GM21529 (cell line): ENCODE data around the gene PICALM.
"Not testable (repeated sequence)": the region's sequence is repeated elsewhere in the genome, so short reads cannot be mapped to it uniquely, and the experiment has no call there.

ENCODE experiments used
- ATAC-seq: cut with Tn5 transposase; IDR thresholded peaks from one replicate; pipeline ENCODE4 v1.9.1; 2021; ENCODE audit not compliant: unreplicated experiment

The PICALM gene

GRCh38 chr11:85945296-85945695, 123.6 kb downstream of the PICALM start:
- no peak for ATAC-seq

- ATAC-seq = peak; percentile 76
These were observed 127.4 kb downstream of the PICALM start for GRCh38 chr11:85941380-85941973.

- ATAC-seq = no peak
These were observed 129.5 kb downstream of the PICALM start for GRCh38 chr11:85939099-85940015.

GRCh38 chr11:85937835-85938234, 131.0 kb downstream of the PICALM start:
- no peak for ATAC-seq

- ATAC-seq = no peak
These were observed 133.1 kb downstream of the PICALM start for GRCh38 chr11:85935751-85936150.

GRCh38 chr11:85934596-85935169, 134.2 kb downstream of the PICALM start:
- no peak for ATAC-seq

- no peak for ATAC-seq
These were observed 138.0 kb downstream of the PICALM start for GRCh38 chr11:85930879-85931366.

GRCh38 chr11:85926653-85927214, 142.2 kb downstream of the PICALM start:
- ATAC-seq = not testable (repeated sequence)

GRCh38 chr11:85923455-85923854, 145.4 kb downstream of the PICALM start:
- no peak for ATAC-seq

- ATAC-seq = no peak
These were observed 146.5 kb downstream of the PICALM start for GRCh38 chr11:85922367-85922766.

- no peak for ATAC-seq
These were observed 149.7 kb downstream of the PICALM start for GRCh38 chr11:85918910-85919794.

- ATAC-seq = no peak
These were observed 154.5 kb downstream of the PICALM start for GRCh38 chr11:85914425-85914824.

- ATAC-seq = no peak
These were observed 155.4 kb downstream of the PICALM start for GRCh38 chr11:85913513-85913912.

- ATAC-seq = no peak
These were observed 156.5 kb downstream of the PICALM start for GRCh38 chr11:85912414-85912813.
